Eye (tissue), 1 donor: ENCODE measurements around the gene SNX30.
"Not testable (repeated sequence)": the region's sequence is repeated elsewhere in the genome, so short reads cannot be mapped to it uniquely, and the experiment has no call there.

Experiments
- DNase-seq: peaks from one replicate; pipeline ENCODE4 v3.0.0-alpha.2; 2015

SNX30 gene

GRCh38 chr9:112750016-112750763 is at the start of gene SNX30:
Gene SNX30, plus strand, starts transcription at chr9:112750760. Its CDS starts 242 bp downstream, at chr9:112751002.
- DNase-seq = peak; percentile 95

- DNase-seq = no peak
These were observed 47.3 kb upstream of the SNX30 start for GRCh38 chr9:112703304-112703703.

GRCh38 chr9:112705768-112706427 is 44.7 kb upstream of the SNX30 start:
- peak; percentile 79 for DNase-seq

- DNase-seq = peak; percentile 61
These were observed 39.4 kb upstream of the SNX30 start for GRCh38 chr9:112711050-112711689.

- DNase-seq = no peak
These were observed 37.9 kb upstream of the SNX30 start for GRCh38 chr9:112712678-112713077.

- peak; percentile 97 for DNase-seq
These were observed 32.8 kb upstream of the SNX30 start, which contains the start of gene INIP for GRCh38 chr9:112717661-112718331. Gene INIP, minus strand, starts transcription at chr9:112718117. Its CDS starts 1,632 bp downstream, at chr9:112716485.

GRCh38 chr9:112719241-112719691 is 31.3 kb upstream of the SNX30 start:
- no peak for DNase-seq

- DNase-seq = no peak
These were observed 30.9 kb upstream of the SNX30 start for GRCh38 chr9:112719696-112720095.

- no peak for DNase-seq
These were observed 30.3 kb upstream of the SNX30 start for GRCh38 chr9:112720113-112720780.

- not testable (repeated sequence) for DNase-seq
These were observed 27.8 kb upstream of the SNX30 start for GRCh38 chr9:112722749-112723148.

GRCh38 chr9:112725961-112726360 is 24.6 kb upstream of the SNX30 start:
- DNase-seq = no peak

- no peak for DNase-seq
These were observed 24.1 kb upstream of the SNX30 start for GRCh38 chr9:112726428-112726827.

- no peak for DNase-seq
These were observed 22.2 kb upstream of the SNX30 start for GRCh38 chr9:112728401-112728800.

- DNase-seq = no peak
These were observed 18.6 kb upstream of the SNX30 start for GRCh38 chr9:112731971-112732370.

GRCh38 chr9:112734892-112735291 is 15.7 kb upstream of the SNX30 start:
- DNase-seq = no peak

- no peak for DNase-seq
These were observed 7.2 kb upstream of the SNX30 start for GRCh38 chr9:112743216-112743836.

GRCh38 chr9:112744177-112744576 is 6.4 kb upstream of the SNX30 start:
- DNase-seq = no peak

- no peak for DNase-seq
These were observed 3.5 kb upstream of the SNX30 start for GRCh38 chr9:112747094-112747493.

- no peak for DNase-seq
These were observed 150 bp downstream of the SNX30 start for GRCh38 chr9:112750764-112751055.

GRCh38 chr9:112751056-112751795 is 666 bp downstream of the SNX30 start:
- peak; percentile 84 for DNase-seq

GRCh38 chr9:112752334-112753125 is 2.0 kb downstream of the SNX30 start:
- no peak for DNase-seq
